ENCODE results near the gene MLLT10.

DNA sequence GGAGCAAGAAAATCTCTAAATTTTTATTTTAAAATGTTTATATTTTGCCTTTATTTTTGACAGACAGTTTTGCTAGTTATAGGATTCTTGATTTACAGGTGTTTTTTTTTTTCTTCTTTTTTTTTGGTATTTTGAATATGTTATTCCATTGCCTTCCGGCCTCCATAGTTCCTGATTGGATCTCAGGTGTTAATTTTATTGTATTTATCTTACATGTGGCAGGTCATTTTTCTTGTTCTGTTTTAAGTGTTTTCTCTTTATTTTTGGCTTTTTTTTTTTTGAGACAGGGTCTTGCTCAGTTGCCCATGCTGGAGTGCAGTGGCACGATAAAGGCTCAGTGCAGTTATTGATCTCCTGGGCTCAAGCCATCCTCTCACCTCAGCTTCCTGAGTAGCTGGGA lies 73.9 kb downstream of the MLLT10 start:
- TF ChIP-seq POLR2A (IDR thresholded peaks at IDR 0.05): no peak
- TF ChIP-seq, protein P1, sequence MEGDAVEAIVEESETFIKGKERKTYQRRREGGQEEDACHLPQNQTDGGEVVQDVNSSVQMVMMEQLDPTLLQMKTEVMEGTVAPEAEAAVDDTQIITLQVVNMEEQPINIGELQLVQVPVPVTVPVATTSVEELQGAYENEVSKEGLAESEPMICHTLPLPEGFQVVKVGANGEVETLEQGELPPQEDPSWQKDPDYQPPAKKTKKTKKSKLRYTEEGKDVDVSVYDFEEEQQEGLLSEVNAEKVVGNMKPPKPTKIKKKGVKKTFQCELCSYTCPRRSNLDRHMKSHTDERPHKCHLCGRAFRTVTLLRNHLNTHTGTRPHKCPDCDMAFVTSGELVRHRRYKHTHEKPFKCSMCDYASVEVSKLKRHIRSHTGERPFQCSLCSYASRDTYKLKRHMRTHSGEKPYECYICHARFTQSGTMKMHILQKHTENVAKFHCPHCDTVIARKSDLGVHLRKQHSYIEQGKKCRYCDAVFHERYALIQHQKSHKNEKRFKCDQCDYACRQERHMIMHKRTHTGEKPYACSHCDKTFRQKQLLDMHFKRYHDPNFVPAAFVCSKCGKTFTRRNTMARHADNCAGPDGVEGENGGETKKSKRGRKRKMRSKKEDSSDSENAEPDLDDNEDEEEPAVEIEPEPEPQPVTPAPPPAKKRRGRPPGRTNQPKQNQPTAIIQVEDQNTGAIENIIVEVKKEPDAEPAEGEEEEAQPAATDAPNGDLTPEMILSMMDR (IDR thresholded peaks at IDR 0.05): no peak
- no peak for TF ChIP-seq POLR2AphosphoS5 (IDR thresholded peaks at IDR 0.05; ENCODE audit: insufficient read depth in 1 of 2, low read depth in 1 of 2)

Measured in vagina (tissue), 2 donors.